Left renal cortex interstitium (tissue), 4 donors: ENCODE data around the gene OSTN. TPM values are rescaled to one million over a fixed set of nuclear protein-coding genes. Genes with fewer than 3 reads are reported as not detected.
A peak's percentile ranks its signal among the peaks of the same experiment; 100 is the strongest.
"Not testable (repeated sequence)": the region's sequence is repeated elsewhere in the genome, so short reads cannot be mapped to it uniquely, and the experiment has no call there.

Experiments used
- DNase-seq, 4 donors: peaks; one replicate each; pipeline ENCODE4 v3.0.0-alpha.2; 2013; ENCODE audit warnings: low read depth in 4 of 4, low spot score in 2 of 4, missing footprints in 1 of 4
- polyA plus RNA-seq, 4 donors: library from polyadenylated mRNA; unstranded; fragments of 120-200 nt; gene quantifications; one replicate each; pipeline ENCODE4 v1.2.1, GENCODE V29; 2013; ENCODE audit not compliant: insufficient read length in 4 of 4

OSTN gene
- polyA plus RNA-seq, 4 donors: 7.6 to 42.6 (median 8.6) TPM

GRCh38 chr3:191227541-191227940 lies 28.5 kb downstream of the OSTN start:
- no peak for DNase-seq

- DNase-seq: no peak
Measured at GRCh38 chr3:191234216-191234615, 35.2 kb downstream of the OSTN start.

GRCh38 chr3:191235331-191236314 lies 36.6 kb downstream of the OSTN start:
- DNase-seq: no peak

GRCh38 chr3:191236646-191237045 lies 37.6 kb downstream of the OSTN start:
- peak in 1 of 4 donors; percentile 41 for DNase-seq

- DNase-seq: no peak
Measured at GRCh38 chr3:191237047-191237882, 38.2 kb downstream of the OSTN start.

- no peak for DNase-seq
Measured at GRCh38 chr3:191238321-191238817, 39.3 kb downstream of the OSTN start.

GRCh38 chr3:191239407-191240031 lies 40.5 kb downstream of the OSTN start:
- no peak for DNase-seq

- no peak for DNase-seq
Measured at GRCh38 chr3:191240486-191240885, 41.4 kb downstream of the OSTN start.

GRCh38 chr3:191244242-191244867 lies 45.3 kb downstream of the OSTN start:
- DNase-seq: no peak

GRCh38 chr3:191246034-191246433 lies 47.0 kb downstream of the OSTN start:
- DNase-seq: not testable (repeated sequence)

- no peak for DNase-seq
Measured at GRCh38 chr3:191246630-191247029, 47.6 kb downstream of the OSTN start.

GRCh38 chr3:191253089-191253799 lies 54.2 kb downstream of the OSTN start:
- no peak for DNase-seq

GRCh38 chr3:191254098-191254873 lies 55.2 kb downstream of the OSTN start:
- no peak for DNase-seq

GRCh38 chr3:191255156-191255555 lies 56.1 kb downstream of the OSTN start:
- no peak for DNase-seq

GRCh38 chr3:191256405-191256804 lies 57.4 kb downstream of the OSTN start:
- no peak for DNase-seq

- DNase-seq: no peak
Measured at GRCh38 chr3:191257286-191257685, 58.2 kb downstream of the OSTN start.

- no peak for DNase-seq
Measured at GRCh38 chr3:191259486-191259885, 60.4 kb downstream of the OSTN start.

- DNase-seq: no peak
Measured at GRCh38 chr3:191260431-191261303, 61.6 kb downstream of the OSTN start.
